Right renal cortex interstitium (tissue), 3 donors: Measurements from ENCODE around the gene MNT. TPM values are rescaled to one million over a fixed set of nuclear protein-coding genes. Genes with fewer than 3 reads are reported as not detected.

Experiments used
- DNase-seq, 3 donors: peaks; one replicate each; pipeline ENCODE4 v3.0.0-alpha.2; 2013; ENCODE audit warnings: low read depth in 3 of 3, low spot score in 2 of 3
- polyA plus RNA-seq, 3 donors: library from polyadenylated mRNA; unstranded; fragments of 120-200 nt; gene quantifications; one replicate each; pipeline ENCODE4 v1.2.1, GENCODE V29; 2013; ENCODE audit not compliant: insufficient read length in 3 of 3

The MNT gene
- polyA plus RNA-seq, 3 donors = 10.5 to 12.1 (median 10.6) TPM

DNA sequence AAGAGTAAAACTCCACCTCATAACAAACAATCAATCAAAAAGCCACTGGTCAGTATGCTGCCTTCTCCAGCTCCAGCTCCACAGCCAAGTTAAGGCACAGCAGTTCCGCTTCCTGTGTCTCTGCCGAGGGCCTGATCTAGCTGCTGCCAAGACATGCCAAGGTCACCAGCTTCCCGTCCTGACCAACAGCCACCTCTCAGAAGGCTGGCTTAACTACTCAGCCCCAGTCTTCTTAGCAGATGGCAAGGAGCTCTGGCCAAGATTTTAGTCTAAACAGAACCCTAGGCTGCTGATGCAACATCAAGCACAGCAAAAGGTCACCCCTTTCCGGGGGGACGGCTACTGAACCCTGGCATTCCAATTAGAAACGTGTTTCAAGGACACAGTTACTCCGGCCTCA lies 17.7 kb upstream of the MNT start:
- DNase-seq = no peak

DNA sequence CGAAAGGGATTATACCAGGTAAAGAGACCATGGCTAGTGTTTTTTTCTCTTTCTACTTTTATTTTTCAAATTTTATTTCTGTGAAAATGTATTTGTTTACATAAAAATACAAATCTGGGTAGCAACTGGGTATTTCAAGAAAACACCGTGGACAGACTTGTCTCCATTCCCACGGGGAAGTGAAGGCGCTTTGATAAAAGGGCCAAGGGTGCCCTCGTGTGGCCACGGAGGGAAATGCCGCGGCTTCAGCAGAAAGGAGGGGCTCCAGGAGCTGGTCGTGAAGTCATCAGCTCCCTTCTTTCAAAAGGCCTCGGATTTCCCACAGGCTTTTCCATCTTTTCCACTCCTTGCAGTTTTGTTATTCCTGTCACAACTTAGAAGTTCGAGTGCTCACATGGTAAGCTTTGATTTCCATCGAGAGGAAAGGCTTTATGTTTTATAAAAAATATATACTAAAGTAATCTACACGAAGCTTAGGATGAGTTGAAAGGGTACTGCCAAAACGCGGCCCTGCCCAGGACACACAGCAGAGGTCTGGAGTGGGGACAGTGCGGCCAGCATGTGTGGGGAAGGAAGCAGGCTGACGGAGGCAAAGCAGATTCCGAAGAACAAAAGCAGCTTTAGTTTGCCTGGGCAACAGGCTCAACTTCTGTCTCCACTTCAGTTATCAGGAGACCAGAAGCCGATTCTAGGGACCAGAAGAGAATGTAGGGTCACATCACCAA lies 15.3 kb upstream of the MNT start:
- peak in 2 of 3 donors; percentile 73 to 80 for DNase-seq

DNA sequence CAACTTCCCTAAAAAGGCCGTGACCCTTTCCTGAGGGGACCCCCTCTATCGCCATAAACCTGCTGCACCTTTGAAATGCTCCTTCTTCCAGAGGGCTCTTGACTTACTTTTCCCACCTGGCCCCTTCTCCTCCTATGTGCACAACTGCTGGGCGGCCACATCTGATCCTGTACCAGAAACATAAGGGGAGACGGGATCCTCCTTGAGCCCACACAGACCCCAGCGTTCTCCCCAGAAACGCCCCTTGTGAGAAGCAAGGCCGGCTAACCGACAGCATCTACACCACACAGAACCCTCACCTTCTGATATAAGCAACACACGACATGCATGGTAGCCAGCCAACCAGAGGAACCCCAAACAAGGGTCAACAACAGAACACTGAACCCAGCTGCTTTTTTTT lies 14.2 kb upstream of the MNT start:
- no peak for DNase-seq

DNA sequence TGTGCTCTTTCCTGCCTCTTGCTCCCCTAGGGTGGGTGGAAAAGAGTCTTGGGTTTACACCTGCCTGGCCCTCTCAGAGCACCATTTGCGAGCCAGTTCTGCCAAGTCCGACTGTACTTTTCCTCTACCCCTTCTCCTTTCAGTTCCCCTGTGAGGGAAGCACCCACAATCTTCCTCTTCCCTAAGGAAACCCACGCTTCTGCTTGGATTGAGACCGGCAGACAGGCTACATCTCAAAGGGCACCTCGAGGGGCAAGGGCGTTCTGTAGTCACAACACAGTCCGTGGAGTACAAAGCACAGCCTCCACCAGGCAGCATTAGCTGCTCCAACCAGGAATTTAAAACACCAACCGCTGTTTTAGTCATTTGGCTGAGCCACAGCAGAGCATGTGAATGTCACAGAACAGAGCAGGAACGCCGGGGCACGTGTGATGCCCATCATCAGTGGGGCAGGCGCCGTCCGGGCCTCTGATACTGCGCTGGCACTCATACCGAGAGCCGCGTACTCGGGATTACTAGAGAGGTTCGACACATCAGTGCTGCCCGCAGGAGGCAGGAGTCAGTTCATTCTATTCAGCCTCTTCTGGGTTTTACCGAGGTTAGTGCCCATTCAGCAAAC lies 13.7 kb upstream of the MNT start:
- no peak for DNase-seq

DNA sequence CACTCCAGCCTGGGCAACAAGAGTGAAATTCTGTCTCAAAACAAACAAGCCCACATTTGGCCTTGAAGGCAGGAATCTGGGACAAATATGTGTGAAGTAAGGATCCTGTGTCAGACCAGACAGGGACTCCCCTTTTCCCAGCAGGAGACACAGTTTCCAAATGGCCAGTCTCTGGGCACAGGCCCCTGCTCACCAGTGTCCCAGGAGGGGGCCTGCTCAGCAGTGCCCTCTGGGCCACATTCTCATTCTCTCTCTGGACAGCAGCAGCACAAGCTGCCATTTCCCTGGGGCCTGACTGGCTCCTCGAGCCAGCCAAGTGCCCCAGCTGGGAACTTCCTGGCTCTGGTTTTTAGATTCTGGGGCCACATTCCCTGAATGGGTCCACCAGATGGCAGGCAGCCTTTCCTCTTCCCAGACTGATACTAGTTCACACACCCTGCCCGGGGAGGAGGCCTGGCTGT lies 11.7 kb upstream of the MNT start:
- no peak for DNase-seq

DNA sequence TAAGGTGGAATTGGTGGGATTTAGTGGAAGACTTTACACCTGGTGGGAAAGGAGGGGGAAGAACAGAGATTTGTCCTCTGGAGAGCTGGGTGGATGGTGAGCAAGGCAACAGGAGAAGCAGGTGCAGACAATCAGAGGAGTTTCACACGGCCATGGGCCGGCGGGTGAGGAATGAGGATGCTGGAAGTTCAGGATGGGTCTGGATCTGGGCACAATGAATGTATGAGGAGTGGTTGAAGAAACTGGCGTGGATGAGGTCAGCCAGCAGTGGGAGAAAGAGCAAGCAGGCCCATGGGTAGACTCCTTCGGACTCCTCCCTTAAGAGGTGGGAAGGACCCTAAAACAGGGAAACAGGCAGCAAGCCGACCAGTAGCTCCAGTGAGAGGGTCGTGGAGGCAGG lies 10.1 kb upstream of the MNT start:
- no peak for DNase-seq

DNA sequence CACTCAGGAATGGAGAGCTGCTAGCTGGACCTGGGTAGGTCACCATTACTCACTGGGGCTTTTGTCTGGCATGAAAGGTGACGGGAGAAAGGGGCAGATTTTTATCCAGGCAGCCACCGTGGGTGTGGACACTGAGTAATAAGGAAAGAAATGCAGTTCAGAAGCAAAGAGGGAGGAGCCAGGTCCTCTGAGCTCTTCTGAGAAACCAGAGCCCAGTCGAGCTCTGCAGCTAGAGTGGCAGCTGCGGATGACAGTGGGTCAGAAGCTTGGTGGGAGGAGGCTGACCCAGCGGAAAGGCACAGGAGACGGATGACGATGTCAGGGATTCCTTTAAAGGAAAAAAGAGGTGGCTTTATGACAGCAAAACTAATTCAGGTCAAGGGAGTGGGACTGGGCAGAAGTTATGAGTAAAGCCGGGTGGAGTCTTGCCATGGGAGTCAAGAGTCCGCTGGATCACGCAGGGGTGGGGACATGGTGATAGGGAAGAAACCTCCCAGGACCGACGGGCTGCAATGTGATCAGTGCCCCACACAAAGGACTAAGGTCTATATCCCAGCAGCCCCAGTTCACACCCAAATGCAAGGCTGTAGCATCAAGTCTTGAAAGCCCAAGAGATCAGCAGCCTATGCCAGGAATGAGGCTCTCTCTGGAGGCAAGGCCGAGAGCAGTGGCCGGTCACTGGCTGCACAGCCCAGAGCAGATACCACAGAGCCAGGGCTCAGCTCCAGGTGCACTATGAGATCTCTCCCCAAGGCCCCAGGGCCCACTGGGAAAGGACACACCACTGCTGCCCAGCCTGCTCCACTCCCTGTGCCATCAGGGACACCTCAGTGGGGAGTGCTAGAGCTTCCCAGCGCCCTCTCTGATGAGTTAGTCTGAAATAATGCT lies 6.3 kb upstream of the MNT start:
- no peak for DNase-seq

DNA sequence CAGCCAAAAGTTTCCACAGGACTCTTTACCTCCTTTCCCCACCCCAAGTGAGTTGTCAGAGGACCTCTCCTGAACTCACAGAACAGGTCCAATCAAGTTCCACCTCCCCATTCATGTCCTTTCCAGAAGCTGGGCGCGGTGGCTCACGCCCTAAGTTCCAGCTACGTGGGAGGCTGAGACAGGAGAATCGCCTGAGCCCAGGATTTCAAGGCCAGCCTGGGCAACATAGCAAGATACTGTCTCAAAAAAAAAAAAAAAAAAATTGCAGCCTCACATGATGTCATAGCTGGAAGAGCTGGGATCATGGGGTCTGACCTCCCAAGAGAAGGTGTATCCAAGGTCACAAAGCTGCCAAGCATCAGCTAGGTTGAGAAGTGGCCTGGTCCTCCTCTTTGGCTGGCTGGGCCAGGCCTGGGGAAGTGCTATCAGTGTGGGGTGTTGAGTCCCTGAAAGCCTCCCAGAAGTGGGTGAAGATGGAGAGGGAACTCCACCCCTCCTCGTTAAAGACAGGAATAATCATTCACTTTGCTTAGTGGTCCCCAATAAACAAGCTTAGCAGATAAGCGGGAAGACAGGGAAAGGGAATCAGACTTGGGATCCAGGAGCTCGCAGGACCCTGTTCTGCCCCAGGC lies 5.5 kb upstream of the MNT start:
- DNase-seq = no peak

DNA sequence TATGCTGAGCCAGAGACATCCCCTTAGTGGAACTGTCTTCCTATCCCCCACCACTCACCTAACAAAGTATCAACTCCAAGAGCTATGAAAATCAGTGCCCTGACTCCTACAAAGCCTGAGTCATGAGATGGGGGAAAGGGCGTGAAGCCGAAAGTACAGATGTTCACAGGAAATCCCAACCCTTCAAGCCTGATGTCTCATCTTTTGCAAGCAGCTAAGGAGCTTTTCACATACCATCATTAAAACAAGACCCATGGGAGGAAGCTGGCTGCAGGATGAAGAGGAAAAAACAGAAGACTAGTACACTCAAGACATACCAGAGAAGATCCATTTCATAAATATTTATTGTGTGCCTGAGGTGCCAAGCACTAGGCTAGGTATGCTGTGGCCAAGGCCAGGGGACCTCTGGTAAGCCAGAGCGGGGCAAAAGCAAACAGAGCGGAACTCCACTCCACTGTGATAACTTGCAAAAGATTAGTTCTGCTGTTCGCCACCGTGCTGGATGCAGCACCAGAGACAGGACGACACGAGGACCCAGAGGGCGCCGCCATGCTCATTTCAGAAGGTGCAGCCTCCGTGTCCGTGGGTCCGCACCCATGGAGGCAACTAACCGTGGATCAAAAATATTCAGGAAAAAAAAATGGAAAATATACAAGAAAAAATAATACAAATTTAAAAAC lies 4.5 kb upstream of the MNT start:
- DNase-seq = no peak

DNA sequence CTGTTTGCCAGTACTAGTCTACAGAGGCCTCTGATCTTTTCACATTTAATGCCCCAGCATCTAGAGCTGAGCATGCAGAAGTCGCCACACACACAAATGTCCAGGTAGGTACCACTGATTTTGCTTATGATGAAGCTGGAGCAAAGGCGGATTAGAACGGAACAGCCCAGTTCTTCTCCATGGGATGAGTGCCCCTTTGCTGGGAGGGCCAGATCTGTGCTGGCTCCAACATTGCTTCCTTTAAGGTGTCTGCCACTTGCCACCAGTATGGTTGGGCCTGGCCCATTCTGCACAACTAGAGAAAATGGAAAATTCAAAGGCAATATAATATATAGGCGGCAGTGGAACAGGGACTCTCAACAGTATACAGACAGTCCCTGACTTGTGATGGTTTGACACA lies 2.2 kb upstream of the MNT start:
- no peak for DNase-seq

DNA sequence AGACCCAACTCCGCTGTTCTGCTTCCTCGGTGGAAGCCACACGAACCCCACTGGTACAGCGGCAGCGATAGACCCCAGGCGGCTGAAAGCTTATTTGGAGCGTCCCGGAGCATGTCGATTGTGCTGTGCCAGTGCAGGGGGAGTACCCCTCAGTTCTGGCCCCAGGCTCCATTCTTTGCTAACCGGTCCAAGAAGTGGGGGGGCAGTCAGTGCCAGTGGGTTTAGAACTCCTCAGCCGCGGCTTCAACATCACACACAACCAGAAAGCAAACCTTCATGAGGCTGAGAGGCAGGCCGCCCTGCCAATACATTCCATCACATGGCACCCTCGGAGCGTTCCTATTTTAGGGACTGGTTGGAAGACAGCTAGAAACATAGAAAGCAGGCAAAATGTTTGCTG lies 1.7 kb upstream of the MNT start:
- no peak for DNase-seq

DNA sequence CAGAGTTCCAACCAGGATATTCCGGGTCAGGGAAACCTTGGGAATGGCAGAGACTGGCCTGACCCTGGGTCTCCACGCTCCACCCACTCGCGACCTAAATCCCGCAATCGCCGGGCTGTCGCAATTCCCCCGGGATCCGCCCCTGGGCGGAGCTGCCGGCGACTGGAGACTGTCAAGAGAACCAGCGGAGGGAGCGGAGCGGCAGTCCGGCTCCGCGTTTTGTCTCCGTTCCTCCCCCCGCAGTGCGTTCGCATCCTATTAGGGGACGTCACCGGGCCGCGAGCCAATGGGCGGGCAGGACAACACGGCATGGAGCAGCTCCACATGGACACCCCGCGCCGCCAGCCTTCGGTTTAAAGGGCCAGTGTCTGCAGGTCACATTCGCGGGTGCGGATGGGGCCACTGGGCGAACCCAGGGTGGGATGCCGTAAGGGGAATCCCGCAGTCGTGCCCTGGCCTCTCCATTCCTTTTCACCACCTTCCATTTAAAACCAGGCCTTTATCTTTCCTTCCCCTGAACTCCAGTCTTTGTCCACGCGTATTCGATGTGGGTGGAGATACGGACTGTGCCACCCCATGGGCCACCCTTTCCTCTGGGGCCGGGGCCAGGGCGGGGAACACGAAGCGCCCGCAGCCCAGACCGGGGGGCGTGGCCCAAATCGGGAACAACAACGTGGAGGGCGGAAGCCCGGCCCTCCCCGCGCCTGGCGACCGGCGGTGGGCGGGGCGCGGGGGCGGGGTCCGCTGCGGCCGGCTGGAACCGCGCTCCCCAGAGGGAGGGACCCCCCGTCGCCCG lies 764 bp upstream of the MNT start:
- DNase-seq = peak; percentile 97 to 98 (median 97)

DNA sequence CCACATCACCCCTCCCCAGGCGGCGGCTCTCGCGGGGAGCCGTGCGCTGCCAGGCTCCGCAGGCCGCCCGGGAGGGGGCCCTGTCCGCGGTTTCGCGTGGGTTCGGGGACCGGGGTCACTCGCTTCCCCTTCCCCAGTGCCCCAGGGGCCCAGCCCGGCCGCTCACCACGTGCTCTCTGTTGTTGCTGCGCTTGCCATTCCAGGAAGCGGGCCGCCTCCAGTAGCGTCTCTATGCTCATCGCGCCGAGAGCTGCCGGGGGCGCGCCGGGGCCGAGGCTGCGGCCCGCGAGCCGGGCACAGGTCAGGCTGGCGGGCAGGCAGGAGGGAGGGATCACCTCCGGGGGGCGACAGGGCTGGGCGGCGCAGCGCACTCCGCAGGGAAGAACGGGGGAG lies 390 bp downstream of the MNT start:
- DNase-seq = no peak

DNA sequence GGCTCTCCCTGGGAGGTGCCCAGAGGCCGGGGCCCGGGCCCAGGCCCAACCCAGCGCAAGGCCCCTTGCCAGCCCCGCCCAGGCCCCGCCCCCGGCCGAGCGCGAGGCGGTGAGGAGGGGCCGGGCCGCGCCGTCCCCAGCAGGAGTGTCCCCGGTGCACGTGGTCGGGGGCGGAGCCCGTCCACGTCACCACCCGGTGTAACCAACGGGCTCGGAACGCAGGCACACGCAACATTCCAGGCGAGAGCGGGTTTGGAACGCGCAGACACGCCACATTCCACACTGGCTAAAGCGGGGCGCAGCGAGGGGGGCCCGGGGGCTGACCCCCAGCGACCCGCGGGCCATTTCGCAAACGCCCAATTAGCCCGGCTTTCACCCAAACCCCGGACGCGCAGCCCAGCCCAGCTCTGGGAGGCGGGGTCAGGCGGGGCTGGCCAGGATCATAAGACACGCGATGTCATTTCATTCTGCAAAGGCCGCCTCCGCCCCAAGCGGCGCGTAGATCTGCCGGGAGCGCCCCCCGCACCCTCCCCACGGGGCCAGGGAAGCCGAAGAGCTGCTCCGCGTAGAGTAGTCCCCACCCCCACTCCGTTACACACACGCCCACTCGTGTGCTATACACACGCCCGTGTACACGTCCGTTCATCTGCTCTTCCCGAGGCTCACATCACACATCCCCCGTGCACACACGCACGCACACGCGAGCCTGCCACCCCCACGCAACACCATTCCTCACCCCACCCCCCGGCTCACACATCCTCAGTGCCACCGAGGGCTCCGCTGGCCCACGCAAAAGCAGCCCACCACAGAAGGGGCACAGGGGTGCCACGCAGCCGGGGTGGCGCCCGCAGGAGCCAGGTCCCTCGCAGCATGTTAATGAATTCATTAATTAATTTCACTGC lies 1.0 kb downstream of the MNT start:
- peak; percentile 92 to 93 (median 92) for DNase-seq

DNA sequence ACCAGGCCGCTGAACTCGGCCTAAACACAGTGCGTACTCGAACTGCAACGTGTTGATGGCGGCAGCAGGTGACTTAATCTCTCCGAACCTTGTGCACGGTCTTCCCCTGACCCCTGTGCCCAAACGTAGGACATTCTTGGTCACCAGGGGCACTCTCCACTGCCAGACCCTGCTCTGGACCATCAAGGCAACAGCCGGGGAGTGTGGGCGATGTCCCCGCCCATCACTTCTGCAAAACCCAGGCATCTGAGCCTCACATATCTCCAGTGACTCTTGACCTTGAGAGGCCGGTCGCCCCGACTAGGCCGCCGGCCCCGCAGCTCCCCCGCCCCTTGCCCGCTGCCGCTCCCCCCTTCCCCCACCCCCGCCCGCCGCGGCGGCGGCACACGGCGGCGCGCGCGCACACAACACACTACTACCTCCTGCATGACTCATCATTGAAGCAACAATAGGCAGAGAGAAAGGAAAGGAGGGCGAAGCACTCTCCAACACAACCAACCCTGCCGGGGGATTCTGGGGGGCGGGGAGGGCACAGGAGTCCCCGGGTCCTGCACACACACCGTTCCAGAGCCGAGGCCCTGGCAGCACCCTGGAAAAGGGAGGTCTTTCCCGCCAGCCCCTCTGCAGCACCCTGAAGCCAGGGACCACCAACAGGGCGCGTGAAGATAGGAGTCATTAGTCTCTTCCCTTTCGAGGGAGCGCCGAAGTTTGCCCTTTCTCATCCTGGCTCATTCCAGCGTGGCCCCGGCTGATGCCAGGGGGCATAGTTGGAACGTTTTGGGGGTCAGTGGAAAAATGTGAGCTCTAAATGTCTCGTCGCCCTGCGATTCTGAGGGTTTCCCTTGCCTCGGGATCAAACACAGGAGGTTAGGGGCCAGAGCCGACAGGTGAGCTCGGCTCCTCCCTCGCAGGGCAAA lies 1.9 kb downstream of the MNT start:
- no peak for DNase-seq

DNA sequence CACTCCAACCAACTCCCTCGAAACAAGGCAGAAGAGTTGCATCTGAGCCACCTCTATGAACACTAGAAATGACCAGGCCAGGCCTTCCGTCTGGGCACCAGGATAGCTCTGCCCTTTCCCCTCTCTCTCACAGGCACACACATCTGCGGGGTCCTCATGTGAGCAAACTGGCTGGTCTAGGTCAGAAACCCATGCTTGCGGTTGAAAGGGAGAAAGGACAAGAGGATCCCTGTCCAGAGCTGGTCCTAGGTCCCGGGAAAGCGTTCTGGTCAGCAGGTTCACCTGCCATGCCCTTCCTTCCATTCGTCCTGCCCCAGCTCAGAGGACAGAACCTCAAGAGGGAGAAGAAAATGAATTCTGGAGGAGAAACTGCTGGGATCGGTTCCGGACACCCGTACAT lies 2.7 kb downstream of the MNT start:
- DNase-seq = no peak

DNA sequence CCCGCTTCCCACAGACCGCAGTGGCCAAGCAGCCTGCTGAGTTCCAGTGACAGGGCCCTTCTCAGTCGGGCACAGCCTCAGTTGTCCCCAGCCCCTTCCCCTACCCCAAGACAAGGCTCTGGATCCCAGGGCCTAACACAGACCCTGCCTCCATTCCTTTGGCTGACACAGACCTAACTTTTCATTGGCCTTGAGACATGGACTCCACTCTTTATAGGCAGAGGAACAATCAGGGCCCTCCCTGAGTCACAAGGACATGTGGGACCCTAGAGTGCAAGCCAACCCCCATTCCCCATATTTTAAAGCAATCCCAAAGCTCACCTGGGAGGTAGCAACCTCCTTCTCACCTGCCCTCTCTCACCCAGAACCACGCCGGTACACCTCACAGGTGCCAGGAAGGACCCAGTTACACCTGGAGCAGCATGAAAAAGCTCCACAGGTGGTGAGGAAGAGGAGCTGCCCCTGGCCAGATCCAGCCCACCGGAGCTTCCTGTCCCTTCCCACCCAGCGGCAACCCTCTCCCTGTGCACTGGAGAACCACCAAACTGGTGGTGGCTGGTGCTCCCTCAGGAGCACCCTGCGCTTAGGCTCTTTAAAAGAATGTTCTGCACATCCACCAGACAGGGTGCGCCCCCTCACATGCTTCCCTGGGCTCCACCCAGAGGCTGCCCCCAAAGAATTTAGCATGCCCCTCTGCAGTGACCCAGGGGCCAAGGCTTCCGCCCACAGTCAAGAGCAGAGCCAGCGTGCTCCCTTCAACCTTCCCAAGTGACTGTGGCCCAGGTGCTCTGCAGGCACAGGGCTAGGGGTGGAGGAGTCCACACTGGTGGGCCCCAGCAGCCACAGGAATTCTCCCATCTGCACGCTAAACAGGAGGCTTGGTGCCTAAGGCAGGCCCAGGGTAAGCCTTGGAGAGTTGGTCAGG lies 3.4 kb downstream of the MNT start:
- no peak for DNase-seq
